Heart left ventricle (tissue), 16 donors: Measurements from ENCODE around the gene EMILIN2. TPM values are rescaled to one million over a fixed set of nuclear protein-coding genes. Genes with fewer than 3 reads are reported as not detected.

Experiments used
- ATAC-seq, 4 donors: fragments of 200-7000 bp; cut with Tn5 transposase; one replicate each; pipeline ENCODE4 v1.9.1; 2020 to 2022; ENCODE audit warnings: moderate library complexity in 4 of 4, mild to moderate bottlenecking in 3 of 4, moderate number of reproducible peaks in 1 of 4
- DNase-seq, 5 donors: peaks; one replicate each; pipeline ENCODE4 v3.0.0-alpha.2; 2020
- H3K27ac ChIP-seq, 12 donors: fragments of 200-600 bp; sonication (generic) in 4 of 12; one replicate each; pipeline versions ENCODE4 v1.5.0 to v1.8.0; 2016 to 2022; ENCODE audit warnings: mild to moderate bottlenecking in 2 of 12
- H3K27me3 ChIP-seq, 9 donors: fragments of 200-600 bp; sonication (generic) in 2 of 9; one replicate each; pipeline versions ENCODE4 v1.5.1 to v1.8.0; 2016 to 2022; ENCODE audit warnings: mild to moderate bottlenecking in 3 of 9
- H3K36me3 ChIP-seq, 9 donors: fragments of 200-600 bp; sonication (generic) in 2 of 9; one replicate each; pipeline versions ENCODE4 v1.5.0 to v1.8.0; 2018 to 2022; ENCODE audit warnings: mild to moderate bottlenecking in 2 of 9
- H3K4me1 ChIP-seq, 12 donors: fragments of 200-600 bp; sonication (generic) in 4 of 12; one replicate each; pipeline versions ENCODE4 v1.5.0 to v1.8.0; 2016 to 2022; ENCODE audit warnings: mild to moderate bottlenecking in 3 of 12
- H3K4me3 ChIP-seq, 12 donors: fragments of 200-600 bp; sonication (generic) in 4 of 12; one replicate each; pipeline versions ENCODE4 v1.5.0 to v1.8.0; 2017 to 2022; ENCODE audit warnings: mild to moderate bottlenecking in 9 of 12, moderate library complexity in 4 of 12
- H3K9me3 ChIP-seq, 12 donors: fragments of 200-600 bp; sonication (generic) in 4 of 12; one replicate each; pipeline versions ENCODE4 v1.5.0 to v1.8.0; 2016 to 2022; ENCODE audit warnings: mild to moderate bottlenecking in 1 of 12
- CTCF ChIP-seq, 12 donors: fragments of 200-600 bp; sonication (generic) in 4 of 12; IDR thresholded peaks; one replicate each; pipeline versions ENCODE4 v1.5.0 to v1.8.0; 2018 to 2022; ENCODE audit warnings: antibody characterized with exemption in 12 of 12, mild to moderate bottlenecking in 5 of 12
- POLR2A ChIP-seq, 2 donors: fragments of 450-650 bp; IDR thresholded peaks; one replicate each; pipeline ENCODE4 v1.6.1; 2017; ENCODE audit warnings: antibody characterized with exemption in 2 of 2, mild to moderate bottlenecking in 2 of 2, moderate library complexity in 2 of 2
- WGBS, 4 donors: extraction: QIAGEN DNeasy Blood & Tissue Kit in 2 of 4; methylation state at CpG; one replicate each; pipeline versions ENCODE4 v1.1.5 to v1.1.7; 2013 to 2018; 5-methylcytosine and 5-hydroxymethylcytosine counted together
- intact Hi-C, 10 donors: fragments of 100-400 bp; cut with DNase I; formaldehyde crosslinking; loops; one replicate each; pipeline versions ENCODE4 v1.11.1 to v1.14.2; 2022
- polyA plus RNA-seq, 2 donors: library from polyadenylated mRNA; stranded (reverse); fragments of 200-250 nt; gene quantifications; one replicate each; pipeline ENCODE4 v1.2.3, GENCODE V29; 2013
- total RNA-seq, 9 donors: library from RNA; depleted of rRNA in 2 of 9; stranded (reverse); fragments of >200 nt in 2 of 9; fragmentation: NEBNext Ultra II Directional in 3 of 9; extraction: Animal tissue kit (Norgen Biotek cat#: 25700) in 3 of 9; gene quantifications; one replicate each; pipeline versions ENCODE4 v1.1.0 to v1.2.4, GENCODE V29; 2016 to 2023
- donor health status: ischemic (EF 13 %, LVEDD 7.1; RV severe dilation, severe dysfunction).
- donor health status: healthy with polysubstance abuse.
- donor health status: DM: no; HTN: yes; CAD: no.
- donor health status: DM: no; HTN: no; CAD: no.
- donor health status: ischemic (EF 25% LVEDD 6.9; RV normal size, moderate dysfunction).
- donor health status: ischemic (EF 25% LVEDD 5.7; RV mildly dilated, moderate dysfunction).
- donor health status: healthy.
- donor health status: DM: yes; HTN: yes; CAD: no.
- donor health status: ischemic (EF 35%, LVEDD 5.7; RV mildly dilated, moderate dysfunction).
- donor health status: nonischemic (EF 11% LVEDD 7.7; RV severe dilation, severe dysfunction).
- donor health status: DM: yes; HTN: yes; CAD: no.
- donor health status: PGD.
- donor health status: ischemic (EF 29% LVEDD 5.4; RV normal size, mild dysfunction).
- donor health status: nonischemic (EF 23%, LVEDD 6.1; RV moderate dilation, normal function).

Gene EMILIN2
- total and polyA plus RNA-seq, 11 donors: 14.4 to 71.3 (median 22.6) TPM

- peaks cover 0 to 6% (median 0%) of the 10 kb centered on the region in 12 donors for H3K9me3 ChIP-seq
- WGBS, 4 donors: 72 to 87% (median 74%) methylated on average over 4 of the region's 4 CpGs
- DNase-seq (no peak), ATAC-seq (no peak)
- no peak for TF ChIP-seq POLR2A (IDR thresholded peaks at IDR 0.05)
- TF ChIP-seq CTCF (IDR thresholded peaks at IDR 0.05): no peak
- intact Hi-C loops: no loop called here
- H3K4me3 ChIP-seq: no peak overlapping the region
- H3K27me3 ChIP-seq: no peaks in the 10 kb centered on the region
- H3K36me3 ChIP-seq: peaks cover 0 to 34% (median 0%) of the 10 kb centered on the region in 9 donors
- no peak overlapping the region for H3K27ac ChIP-seq
- H3K4me1 ChIP-seq: peaks cover 0 to 13% (median 2%) of the 10 kb centered on the region in 12 donors
Measured at GRCh38 chr18:2887470-2887869, 40.7 kb downstream of the EMILIN2 start.

- H3K27ac ChIP-seq: no peak overlapping the region
- peaks cover 0 to 14% (median 4%) of the 10 kb centered on the region in 12 donors for H3K4me1 ChIP-seq
- DNase-seq: no peak
- no peak for ATAC-seq
- no peaks in the 10 kb centered on the region for H3K27me3 ChIP-seq
- peaks cover 0 to 6% (median 0%) of the 10 kb centered on the region in 12 donors for H3K9me3 ChIP-seq
- no peak overlapping the region for H3K4me3 ChIP-seq
- intact Hi-C loops: loop anchor here in 2 of 10 donors (10.0 kb wide), 2 partner anchors 45 to 325 kb away; partner anchors contain the start of gene EMILIN2 (in 1 of the 2)
- H3K36me3 ChIP-seq: peaks cover 0 to 34% (median 0%) of the 10 kb centered on the region in 9 donors
- WGBS, 4 donors: 69 to 79% (median 74%) methylated on average over 3 of the region's 3 CpGs
- TF ChIP-seq CTCF (IDR thresholded peaks at IDR 0.05) (no peak), POLR2A (IDR thresholded peaks at IDR 0.05) (no peak)
Measured at GRCh38 chr18:2889761-2890192, 43.0 kb downstream of the EMILIN2 start.

DNA sequence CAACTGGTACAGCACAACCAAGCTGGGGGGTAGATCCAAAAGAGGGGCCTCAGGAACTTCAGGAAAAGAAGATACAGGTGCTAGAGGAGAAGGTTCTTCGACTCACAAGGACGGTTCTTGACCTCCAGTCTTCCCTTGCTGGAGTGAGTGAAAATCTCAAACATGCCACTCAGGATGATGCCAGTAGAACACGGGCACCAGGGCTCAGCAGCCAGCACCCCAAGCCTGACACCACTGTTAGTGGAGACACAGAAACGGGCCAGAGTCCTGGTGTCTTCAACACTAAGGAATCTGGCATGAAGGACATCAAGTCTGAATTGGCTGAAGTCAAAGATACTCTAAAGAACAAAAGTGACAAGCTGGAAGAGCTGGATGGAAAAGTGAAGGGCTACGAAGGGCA lies 43.8 kb downstream of the EMILIN2 start:
- Histone ChIP-seq H3K27me3 (no peaks in the 10 kb centered on the region), H3K27ac (no peak overlapping the region), H3K9me3 (peaks cover 0 to 9% (median 0%) of the 10 kb centered on the region in 12 donors), H3K4me3 (no peak overlapping the region), H3K36me3 (peaks cover 0 to 27% (median 0%) of the 10 kb centered on the region in 9 donors), H3K4me1 (peaks cover 0 to 16% (median 6%) of the 10 kb centered on the region in 12 donors)
- no peak for DNase-seq
- no peak for ATAC-seq
- WGBS, 4 donors: 88 to 90% (median 89%) methylated on average over 5 of the region's 5 CpGs
- TF ChIP-seq POLR2A (IDR thresholded peaks at IDR 0.05): no peak
- intact Hi-C loops: loop anchor here in 2 of 10 donors (10.0 kb wide), 2 partner anchors 46 to 326 kb away; partner anchors contain the start of gene EMILIN2 (in 1 of the 2)

DNA sequence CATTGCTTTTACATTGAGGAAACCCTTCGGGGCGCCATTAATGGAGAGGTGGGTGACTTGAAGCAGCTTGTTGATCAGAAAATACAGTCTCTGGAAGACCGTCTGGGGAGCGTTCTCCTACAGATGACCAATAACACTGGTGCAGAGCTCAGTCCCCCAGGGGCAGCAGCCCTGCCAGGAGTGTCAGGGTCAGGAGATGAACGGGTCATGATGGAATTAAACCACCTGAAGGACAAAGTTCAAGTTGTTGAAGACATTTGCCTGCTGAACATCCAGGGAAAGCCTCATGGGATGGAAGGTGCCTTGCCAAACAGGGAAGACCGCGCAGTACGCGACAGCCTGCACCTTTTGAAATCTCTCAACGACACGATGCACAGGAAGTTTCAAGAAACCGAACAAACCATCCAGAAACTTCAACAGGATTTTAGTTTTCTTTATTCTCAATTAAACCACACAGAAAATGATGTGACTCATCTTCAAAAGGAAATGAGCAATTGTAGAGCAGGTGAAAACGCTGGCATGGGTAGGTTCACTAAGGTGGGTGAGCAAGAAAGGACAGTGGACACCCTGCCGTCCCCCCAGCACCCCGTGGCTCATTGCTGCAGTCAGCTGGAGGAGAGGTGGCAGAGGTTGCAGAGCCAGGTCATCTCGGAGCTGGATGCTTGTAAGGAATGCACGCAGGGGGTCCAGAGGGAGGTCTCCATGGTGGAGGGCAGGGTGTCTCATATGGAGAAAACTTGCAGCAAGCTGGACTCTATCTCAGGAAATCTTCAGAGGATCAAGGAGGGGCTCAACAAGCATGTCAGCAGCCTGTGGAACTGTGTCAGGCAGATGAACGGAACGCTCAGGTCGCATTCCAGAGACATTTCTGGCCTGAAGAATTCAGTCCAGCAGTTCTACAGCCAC lies 45.0 kb downstream of the EMILIN2 start:
- H3K27ac ChIP-seq: no peak overlapping the region
- H3K4me1 ChIP-seq: peaks cover 0 to 16% (median 6%) of the 10 kb centered on the region in 12 donors
- ATAC-seq (no peak), DNase-seq (no peak)
- H3K9me3 ChIP-seq: peaks cover 0 to 6% (median 0%) of the 10 kb centered on the region in 12 donors
- no peaks in the 10 kb centered on the region for H3K27me3 ChIP-seq
- TF ChIP-seq CTCF (IDR thresholded peaks at IDR 0.05) (no peak), POLR2A (IDR thresholded peaks at IDR 0.05) (no peak)
- H3K4me3 ChIP-seq: no peak overlapping the region
- 77 to 81% (median 79%) methylated on average over 20 of the region's 20 CpGs for WGBS, 4 donors
- peaks cover 0 to 20% (median 0%) of the 10 kb centered on the region in 9 donors for H3K36me3 ChIP-seq
- intact Hi-C loops: loop anchor here in 2 of 10 donors (10.0 kb wide), 2 partner anchors 47 to 327 kb away; partner anchors contain the start of gene EMILIN2 (in 1 of the 2)
